ENCODE measurements around the gene USP19.

USP19 gene

DNA sequence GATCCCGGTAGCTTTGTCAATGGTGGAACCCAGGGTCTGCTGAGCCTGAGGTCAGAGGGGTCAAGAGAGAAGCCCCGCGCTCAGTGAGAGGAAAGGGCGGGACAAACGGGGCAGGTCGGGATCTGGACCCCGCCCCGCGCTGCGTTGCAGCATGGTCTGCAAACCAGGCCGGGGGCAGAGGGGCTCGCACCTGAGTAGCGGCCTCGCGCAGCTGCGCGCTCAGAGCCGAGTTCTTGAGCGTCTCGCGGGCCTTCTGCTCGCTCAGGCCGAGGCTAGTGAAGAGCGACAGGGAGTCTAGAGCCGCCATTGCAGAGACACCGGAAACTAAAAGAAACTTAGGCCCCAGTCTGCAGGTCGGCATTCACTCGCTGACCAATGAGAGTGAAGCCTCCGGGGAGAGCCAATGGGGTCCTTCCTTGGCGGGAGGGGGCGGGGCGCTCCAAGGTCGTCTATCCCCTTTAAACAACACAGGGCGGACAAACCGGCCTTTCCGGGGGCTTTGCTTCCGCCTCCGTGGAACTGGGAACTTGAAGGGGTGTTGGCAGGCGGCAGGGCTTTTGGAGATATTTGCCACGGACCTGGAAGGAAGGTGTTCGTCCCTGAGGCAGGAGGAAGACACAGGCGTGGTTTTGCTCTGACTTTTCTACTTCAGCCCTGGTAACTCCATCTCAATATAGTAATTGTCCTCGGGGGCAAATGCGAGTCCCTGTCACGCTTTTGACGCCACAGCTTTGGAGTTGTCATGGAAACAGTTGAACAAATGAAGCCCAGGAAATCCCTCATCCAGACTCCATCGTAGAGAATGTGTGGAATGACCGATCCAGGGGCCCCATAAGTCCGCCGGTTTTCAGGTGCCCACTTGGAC lies 16.0 kb downstream of the USP19 start, which contains the start of gene QARS1:
Gene QARS1, minus strand, starts transcription at position 331 of the 865 bp plus-strand sequence. Its CDS starts 24 bp downstream, at position 307.
- TF ChIP-seq, protein P1, sequence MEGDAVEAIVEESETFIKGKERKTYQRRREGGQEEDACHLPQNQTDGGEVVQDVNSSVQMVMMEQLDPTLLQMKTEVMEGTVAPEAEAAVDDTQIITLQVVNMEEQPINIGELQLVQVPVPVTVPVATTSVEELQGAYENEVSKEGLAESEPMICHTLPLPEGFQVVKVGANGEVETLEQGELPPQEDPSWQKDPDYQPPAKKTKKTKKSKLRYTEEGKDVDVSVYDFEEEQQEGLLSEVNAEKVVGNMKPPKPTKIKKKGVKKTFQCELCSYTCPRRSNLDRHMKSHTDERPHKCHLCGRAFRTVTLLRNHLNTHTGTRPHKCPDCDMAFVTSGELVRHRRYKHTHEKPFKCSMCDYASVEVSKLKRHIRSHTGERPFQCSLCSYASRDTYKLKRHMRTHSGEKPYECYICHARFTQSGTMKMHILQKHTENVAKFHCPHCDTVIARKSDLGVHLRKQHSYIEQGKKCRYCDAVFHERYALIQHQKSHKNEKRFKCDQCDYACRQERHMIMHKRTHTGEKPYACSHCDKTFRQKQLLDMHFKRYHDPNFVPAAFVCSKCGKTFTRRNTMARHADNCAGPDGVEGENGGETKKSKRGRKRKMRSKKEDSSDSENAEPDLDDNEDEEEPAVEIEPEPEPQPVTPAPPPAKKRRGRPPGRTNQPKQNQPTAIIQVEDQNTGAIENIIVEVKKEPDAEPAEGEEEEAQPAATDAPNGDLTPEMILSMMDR (IDR thresholded peaks at IDR 0.05; ENCODE audit: low read depth, low read length, missing control alignments): no peak
- DNase-seq (ENCODE audit: extremely low read depth, low read depth): peak; percentile 69

DNA sequence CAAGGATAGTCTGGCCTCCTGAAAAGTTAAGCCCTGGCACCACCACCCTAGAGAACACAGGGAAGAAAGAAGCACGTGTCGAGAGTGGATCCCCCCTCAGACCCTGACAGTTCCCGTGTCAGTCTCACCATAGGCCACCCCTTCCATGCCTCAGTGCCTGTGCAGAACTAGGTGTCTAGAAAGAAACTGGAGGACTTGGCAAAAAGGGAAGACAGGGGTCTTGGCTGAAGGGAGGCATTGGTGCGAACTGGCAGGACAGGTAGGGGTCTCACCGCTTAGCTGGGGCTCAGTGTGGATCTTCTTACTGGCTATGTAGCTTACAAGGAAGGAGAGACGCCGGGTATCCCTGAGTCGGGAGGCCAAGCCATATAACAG lies 16.6 kb downstream of the USP19 start:
- peak overlapping the region; percentile 82 for H3K4me3 ChIP-seq (replicated peaks; ENCODE audit: low read depth, low read length)
- TF ChIP-seq, protein P1 (IDR thresholded peaks at IDR 0.05; ENCODE audit: low read depth, low read length, missing control alignments): no peak
- DNase-seq (ENCODE audit: extremely low read depth, low read depth): no peak

More for the DNA sequence above, 16.0 kb downstream of the USP19 start, which contains the start of gene QARS1:
- peak within 1 kb of the TSS; percentile 82 for H3K4me3 ChIP-seq (replicated peaks; ENCODE audit: low read depth, low read length)

DNA sequence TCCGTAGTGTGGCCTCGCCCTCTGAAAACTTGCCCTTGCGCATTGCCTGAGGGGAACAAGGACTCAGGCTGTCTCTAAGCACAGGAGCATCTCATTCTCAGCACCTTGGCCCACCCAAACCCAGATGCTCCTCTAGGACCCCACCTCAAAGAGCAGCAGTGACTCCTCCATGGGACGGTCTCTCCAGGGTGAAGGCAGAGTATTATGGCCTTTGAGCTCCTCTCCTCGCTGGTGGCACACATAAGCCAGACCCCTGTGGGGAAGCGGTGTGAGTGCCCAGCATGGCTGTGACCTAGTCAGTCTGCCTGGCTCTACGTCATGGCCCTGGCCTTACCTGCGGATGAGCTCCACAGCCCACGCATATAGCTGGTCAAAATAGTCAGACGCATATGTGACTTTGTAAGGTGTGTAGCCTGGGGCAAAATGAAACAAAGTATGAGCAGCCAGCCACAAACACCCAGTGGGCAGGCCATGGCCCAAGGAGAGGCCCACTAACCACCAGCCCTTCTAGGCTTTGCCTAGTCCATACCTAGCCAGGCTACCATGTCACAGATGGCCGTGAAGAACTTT lies 20.5 kb downstream of the USP19 start:
- TF ChIP-seq, protein P1 (IDR thresholded peaks at IDR 0.05; ENCODE audit: low read depth, low read length, missing control alignments): no peak
- H3K4me3 ChIP-seq (replicated peaks; ENCODE audit: low read depth, low read length): no peak overlapping the region
- DNase-seq (ENCODE audit: extremely low read depth, low read depth): no peak

DNA sequence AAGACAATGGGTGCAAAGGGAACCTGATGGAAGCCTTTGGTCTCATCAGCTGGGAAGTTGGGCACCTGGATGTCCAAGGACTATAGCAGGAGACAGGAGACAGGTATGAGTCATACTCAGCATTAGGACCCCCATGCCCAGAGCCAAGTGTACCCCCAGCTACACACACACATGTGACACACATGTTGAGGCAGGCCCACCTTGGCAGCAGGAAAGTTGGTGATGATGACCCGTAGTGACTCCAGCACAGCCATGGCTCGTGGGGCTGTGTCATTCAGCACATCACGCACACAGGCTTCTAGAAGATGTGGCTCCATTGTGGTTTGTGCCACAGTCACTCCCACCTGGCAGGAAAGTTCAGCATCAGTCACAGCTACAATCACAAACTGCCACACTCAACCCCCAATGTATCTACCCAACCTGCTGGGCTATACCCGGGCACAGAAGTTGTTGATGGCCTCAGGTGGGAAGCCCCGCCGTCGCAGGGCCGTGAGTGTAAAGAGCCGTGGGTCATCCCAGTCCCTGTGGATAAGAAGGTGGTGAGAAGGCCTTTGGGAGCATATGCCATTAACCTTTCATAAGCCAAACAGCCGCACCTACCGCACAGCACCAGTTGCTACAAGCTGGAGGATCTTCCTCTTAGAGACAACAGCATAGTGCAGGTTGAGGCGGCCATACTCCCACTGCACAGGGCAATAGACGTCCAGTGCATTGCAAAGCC lies 21.6 kb downstream of the USP19 start:
- H3K4me3 ChIP-seq (replicated peaks; ENCODE audit: low read depth, low read length): no peak overlapping the region
- TF ChIP-seq, protein P1 (IDR thresholded peaks at IDR 0.05; ENCODE audit: low read depth, low read length, missing control alignments): no peak
- no peak for DNase-seq (ENCODE audit: extremely low read depth, low read depth)

DNA sequence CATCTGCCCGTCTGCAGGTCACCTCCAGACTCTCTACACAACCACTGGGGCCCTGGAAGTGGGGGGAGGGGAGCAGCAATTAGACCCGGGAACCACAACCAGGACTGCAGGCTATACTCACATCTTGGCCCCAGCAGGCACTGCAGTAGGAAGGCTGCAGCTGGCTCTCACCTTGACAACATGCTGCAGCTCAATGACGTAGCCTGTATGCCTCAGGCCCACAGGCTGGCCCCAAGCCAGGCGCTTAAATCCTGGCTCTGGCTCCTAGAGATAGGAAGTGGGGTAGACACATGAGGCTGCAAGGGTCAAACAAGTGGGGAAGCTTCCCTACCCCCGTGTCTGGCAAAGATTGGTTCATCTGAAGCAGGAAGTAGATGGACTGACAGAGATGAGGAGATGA lies 22.2 kb downstream of the USP19 start:
- no peak for DNase-seq (ENCODE audit: extremely low read depth, low read depth)
- TF ChIP-seq, protein P1 (IDR thresholded peaks at IDR 0.05; ENCODE audit: low read depth, low read length, missing control alignments): no peak
- H3K4me3 ChIP-seq (replicated peaks; ENCODE audit: low read depth, low read length): no peak overlapping the region

DNA sequence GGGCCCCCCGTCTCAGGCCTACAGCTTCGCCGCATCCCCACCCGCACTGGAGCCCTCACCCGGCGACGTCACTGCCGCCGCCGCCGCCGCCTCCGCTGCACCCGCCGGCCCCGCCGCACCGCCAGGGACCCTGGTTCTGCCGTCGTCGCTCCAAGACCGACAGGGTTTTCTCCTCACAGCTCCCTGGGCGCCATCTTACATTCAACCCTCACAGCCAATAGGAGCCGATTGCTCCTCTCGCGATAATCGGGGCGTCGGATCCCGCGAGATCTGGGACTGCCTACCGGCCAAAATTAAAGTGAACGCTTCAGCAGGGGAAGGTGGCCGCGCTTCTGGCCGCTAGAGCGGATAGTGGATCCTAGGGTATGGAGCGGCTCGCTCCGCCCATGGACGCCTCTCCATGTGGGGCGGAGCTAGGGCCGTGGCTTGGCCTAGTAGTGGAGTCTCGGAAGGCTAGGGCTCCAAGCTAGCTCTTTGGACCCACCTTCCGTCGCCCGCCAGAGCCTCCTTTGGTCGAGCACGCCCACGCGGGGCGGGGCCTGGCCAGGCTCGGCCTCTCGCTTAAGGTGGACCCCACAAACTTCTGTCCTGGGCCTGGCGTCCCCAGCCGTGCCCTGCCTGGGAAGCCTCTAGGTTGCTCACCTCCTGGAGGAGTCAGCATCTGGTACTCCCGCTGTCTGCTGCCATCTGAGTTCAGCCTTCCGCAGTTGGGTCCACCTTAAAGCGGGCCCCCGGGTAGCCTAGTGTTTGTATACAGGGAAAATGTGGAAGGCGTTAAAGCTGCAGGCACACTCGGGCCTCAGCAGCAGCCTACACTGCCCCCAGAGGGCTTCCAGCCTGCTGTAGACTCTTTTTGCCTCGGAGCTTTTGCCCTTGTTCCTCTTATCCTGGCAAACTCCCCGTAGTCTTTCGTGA lies 26.5 kb downstream of the USP19 start, which contains the start of gene QRICH1:
Gene QRICH1, minus strand, starts transcription at position 219 of the 915 bp plus-strand sequence. CDS start 17,054 bp downstream, outside the sequence.
- TF ChIP-seq, protein P1 (IDR thresholded peaks at IDR 0.05; ENCODE audit: low read depth, low read length, missing control alignments): peak; percentile 63
- peak; percentile 97 for DNase-seq (ENCODE audit: extremely low read depth, low read depth)
- peak within 1 kb of the TSS; percentile 84 for H3K4me3 ChIP-seq (replicated peaks; ENCODE audit: low read depth, low read length)
